ENCODE results near the gene OR8I2. TPM values are rescaled to one million over a fixed set of nuclear protein-coding genes. Genes with fewer than 3 reads are reported as not detected.

OR8I2 gene
- total RNA-seq, 2 donors from 2014 or later: not detected

Small RNA genes within 50 kb of the gene (small RNA-seq; reads per million reads assigned to genes)
- 0 reads per million in 2 donors for gene OR8I4P

Other genes with a start within 250 kb of the OR8I2 start
- gene TRIM51, start 210.0 kb upstream of the OR8I2 start, total RNA-seq: not detected
- not detected for gene OR5W2, start 178.7 kb upstream of the OR8I2 start, total RNA-seq
- not detected for gene OR5I1, start 156.9 kb upstream of the OR8I2 start, total RNA-seq
- not detected for gene OR10AG1, start 123.4 kb upstream of the OR8I2 start, total RNA-seq
- not detected for gene OR5F1, start 98.7 kb upstream of the OR8I2 start, total RNA-seq
- not detected for gene OR5AS1, start 65.7 kb upstream of the OR8I2 start, total RNA-seq
- gene OR8H2, start 10.4 kb downstream of the OR8I2 start, total RNA-seq: under 1 TPM in 1 of 2 donors, not detected in 1; 0.57 TPM
- not detected for gene OR8H3, start 29.1 kb downstream of the OR8I2 start, total RNA-seq
- not detected for gene OR8J3, start 46.9 kb downstream of the OR8I2 start, total RNA-seq
- not detected for gene OR8K5, start 67.0 kb downstream of the OR8I2 start, total RNA-seq
- gene OR5J2, start 83.3 kb downstream of the OR8I2 start, total RNA-seq: not detected
- gene OR5T2, start 140.9 kb downstream of the OR8I2 start, total RNA-seq: not detected
- not detected for gene OR5T3, start 158.9 kb downstream of the OR8I2 start, total RNA-seq
- gene OR5T1, start 180.8 kb downstream of the OR8I2 start, total RNA-seq: not detected
- not detected for gene OR8H1, start 198.9 kb downstream of the OR8I2 start, total RNA-seq
- gene OR8K3, start 221.8 kb downstream of the OR8I2 start, total RNA-seq: not detected

All from prostate gland (tissue), 2 donors.